ENCODE results near the gene ADAM22. TPM values are rescaled to one million over a fixed set of nuclear protein-coding genes. Genes with fewer than 3 reads are reported as not detected.

Gene ADAM22
- total and polyA plus RNA-seq, 2 of the 4 experiments (the other 2 are of a cell fraction), result 0.03 to 0.18 TPM

GRCh38 chr7:88089561-88089960, 155.5 kb downstream of the ADAM22 start:
- H3K23ac ChIP-seq (ENCODE audit: low read depth, low read length), result no peak overlapping the region
- H3K79me1 ChIP-seq (ENCODE audit: low read depth in 1 of 2, low read length in 2 of 2), result no peaks in the 10 kb centered on the region
- no peak overlapping the region for H4K91ac ChIP-seq (ENCODE audit: insufficient read depth, low read depth, low read length)
- no peaks in the 10 kb centered on the region for H4K20me1 ChIP-seq (ENCODE audit: insufficient read depth, low read length)
- no peak overlapping the region for H3K18ac ChIP-seq (ENCODE audit: low read depth, low read length)
- H3K36me3 ChIP-seq (ENCODE audit: control insufficient read depth, insufficient read depth, low read length), result no peaks in the 10 kb centered on the region
- no peak overlapping the region for H2BK20ac ChIP-seq (ENCODE audit: low read depth, low read length)
- no peak overlapping the region for H3K4ac ChIP-seq (ENCODE audit: low read depth, low read length)
- no TSS peak for BruUV-seq (replicated peaks)
- no peak overlapping the region for H3K56ac ChIP-seq (ENCODE audit: extremely low read depth, insufficient read depth, low read length)
- intact Hi-C loops (cut with micrococcal nuclease) (no loop called here), dilution Hi-C loops (cut with HindIII; ENCODE audit: low sequenced_read_pairs, unreplicated experiment) (no loop called here), in situ Hi-C loops (cut with MboI; ENCODE audit: low sequenced_read_pairs) (no loop called here)
- no peak overlapping the region for H2BK5ac ChIP-seq (ENCODE audit: low read depth, low read length, poor library complexity, severe bottlenecking)
- H3K4me2 ChIP-seq (ENCODE audit: low read depth, low read length), result no peak overlapping the region
- TF ChIP-seq CHD1 (IDR thresholded peaks at IDR 0.05; ENCODE audit: low read depth, low read length), result no peak
- TF ChIP-seq MXI1 (IDR thresholded peaks at IDR 0.05; ENCODE audit: borderline replicate concordance, low read depth, low read length), result no peak
- no peak for TF ChIP-seq CEBPB (IDR thresholded peaks at IDR 0.05; ENCODE audit: low read depth, low read length)
- TF ChIP-seq RAD21 (IDR thresholded peaks at IDR 0.05; ENCODE audit: low read length), result no peak
- no peak for TF ChIP-seq POLR2A (IDR thresholded peaks at IDR 0.05; ENCODE audit: low read depth, low read length)
- no peak for TF ChIP-seq MAFK (IDR thresholded peaks at IDR 0.05; ENCODE audit: low read depth, low read length)
- no peak for TF ChIP-seq ELK1 (IDR thresholded peaks at IDR 0.05; ENCODE audit: borderline replicate concordance, low read depth, low read length)
- H4K5ac ChIP-seq (ENCODE audit: low read depth, low read length), result no peak overlapping the region
- H3K4me3 ChIP-seq (ENCODE audit: insufficient read depth, low read depth, low read length), result no peak overlapping the region
- no peaks in the 10 kb centered on the region for H3K4me1 ChIP-seq (ENCODE audit: control insufficient read depth, insufficient read depth, low read length)
- DNase-seq (no peak), ATAC-seq (ENCODE audit: low read depth) (no peak)
- no peak overlapping the region for H3K9ac ChIP-seq (ENCODE audit: low read depth, low read length)
- H2AK5ac ChIP-seq (ENCODE audit: low read depth, low read length), result no peak overlapping the region
- no peaks in the 10 kb centered on the region for H3K27me3 ChIP-seq (ENCODE audit: control insufficient read depth, insufficient read depth, low read length)
- H4K8ac ChIP-seq (ENCODE audit: low read depth in 2 of 2, low read length in 2 of 2), result no peak overlapping the region
- H3K14ac ChIP-seq (replicated peaks; ENCODE audit: low read depth, low read length), result no peak overlapping the region
- H3K27ac ChIP-seq (ENCODE audit: insufficient read depth, low read length), result no peak overlapping the region
- H2BK15ac ChIP-seq (ENCODE audit: low read depth, low read length), result no peak overlapping the region
- H2AFZ ChIP-seq (replicated peaks; ENCODE audit: low read length, poor library complexity), result no peak overlapping the region
- H2BK120ac ChIP-seq (ENCODE audit: low read depth, low read length), result no peak overlapping the region
- ChIA-PET POLR2A (ENCODE audit: unreplicated experiment) (no interaction called here), CTCF (no interaction called here)
- no peak overlapping the region for H2AK9ac ChIP-seq (replicated peaks; ENCODE audit: low read depth, low read length, poor library complexity)
- H3K9me1 ChIP-seq (ENCODE audit: insufficient read depth, low read length), result no peaks in the 10 kb centered on the region
- H3K9me3 ChIP-seq (ENCODE audit: control insufficient read depth, insufficient read depth, low read length), result no peaks in the 10 kb centered on the region
- WGBS, 2 experiments (ENCODE audit: extremely low coverage in 2 of 2, insufficient read length in 1 of 2), result no CpG with 5 or more reads among the region's 1 CpG

Measured in IMR-90 (cell line).